Measurements from ENCODE around the gene GABRG3. TPM values are rescaled to one million over a fixed set of nuclear protein-coding genes. Genes with fewer than 3 reads are reported as not detected.
"Not testable (repeated sequence)": the region's sequence is repeated elsewhere in the genome, so short reads cannot be mapped to it uniquely, and the experiment has no call there.

The GABRG3 gene
- total RNA-seq, 1 experiment from 2014 or later: 0.15 TPM

GRCh38 chr15:27183201-27183600 is 212.2 kb downstream of the GABRG3 start:
- DNase-seq: no peak
- Histone ChIP-seq H4K20me1 (ENCODE audit: control insufficient read depth, insufficient read depth, insufficient read length) (no peaks in the 10 kb centered on the region), H3K79me1 (ENCODE audit: insufficient read depth, low read depth, low read length, poor library complexity, severe bottlenecking) (no peaks in the 10 kb centered on the region), H2AFZ (ENCODE audit: low read length) (no peak overlapping the region), H3K27ac (ENCODE audit: insufficient read length, low read depth, low read length) (no peak overlapping the region), H3K4ac (ENCODE audit: low read depth, low read length) (no peak overlapping the region), H4K8ac (replicated peaks; ENCODE audit: insufficient read length, low read depth, low read length) (no peak overlapping the region), H2BK15ac (ENCODE audit: low read depth, low read length) (no peak overlapping the region), H4K5ac (ENCODE audit: insufficient read length, low read depth, low read length) (no peak overlapping the region), H2BK120ac (ENCODE audit: low read depth, low read length, poor library complexity, severe bottlenecking) (no peak overlapping the region), H2BK12ac (ENCODE audit: insufficient read length, low read depth, low read length) (no peak overlapping the region), H3K9me3 (ENCODE audit: control insufficient read depth, low read depth, low read length) (no peaks in the 10 kb centered on the region), H4K91ac (ENCODE audit: insufficient read length, low read depth, low read length) (no peak overlapping the region), H3K79me2 (ENCODE audit: insufficient read depth, low read length) (no peaks in the 10 kb centered on the region), H3K56ac (ENCODE audit: insufficient read length, low read depth, low read length) (no peak overlapping the region), H3K23ac (ENCODE audit: insufficient read length, low read depth, low read length) (no peak overlapping the region), H3T11ph (ENCODE audit: low read length) (no peak overlapping the region), H3K27me3 (ENCODE audit: insufficient read depth, low read length) (no peaks in the 10 kb centered on the region), H3K23me2 (ENCODE audit: insufficient read length, low read depth, low read length, poor library complexity, severe bottlenecking) (no peaks in the 10 kb centered on the region), H3K4me2 (ENCODE audit: insufficient read depth, insufficient read length, low read length) (no peak overlapping the region), H3K18ac (ENCODE audit: insufficient read length, low read depth, low read length) (no peak overlapping the region), H2BK20ac (ENCODE audit: low read depth, low read length, poor library complexity, severe bottlenecking) (no peak overlapping the region), H2BK5ac (ENCODE audit: insufficient read length, low read length) (no peak overlapping the region), H3K14ac (ENCODE audit: insufficient read depth, low read length) (no peak overlapping the region), H3K9ac (ENCODE audit: extremely low read depth, insufficient read length, low read length) (no peak overlapping the region), H2AK5ac (ENCODE audit: insufficient read length, low read length) (no peak overlapping the region), H3K4me1 (ENCODE audit: insufficient read depth, low read length) (no peaks in the 10 kb centered on the region)
- no peak overlapping the region for H3K27ac Mint-ChIP-seq
- H3K4me1 Mint-ChIP-seq: peaks cover 4 to 12% of the 10 kb centered on the region in 2 experiments
- WGBS (ENCODE audit: extremely low coverage, insufficient read length, low lambda C conversion rate): no CpG with 5 or more reads among the region's 4 CpGs
- H3K4me3 Mint-ChIP-seq: no peak overlapping the region
- no peaks in the 10 kb centered on the region for H3K27me3 Mint-ChIP-seq (ENCODE audit: low read depth)
- TF ChIP-seq CTCF (conservative IDR thresholded peaks at IDR 0.05): no peak
- peaks cover 0 to 11% (median 4%) of the 10 kb centered on the region in 3 experiments; a peak in 4 of 7 replicates for H3K36me3 Mint-ChIP-seq (ENCODE audit: insufficient read depth in 1 of 3, low read depth in 3 of 3)
- H3K9me3 Mint-ChIP-seq: peaks cover 0 to 9% of the 10 kb centered on the region in 2 experiments; a peak in 3 of 5 replicates

- H3K27me3 ChIP-seq (ENCODE audit: insufficient read depth, low read length); H3K9ac ChIP-seq (ENCODE audit: extremely low read depth, insufficient read length, low read length); H3K23me2 ChIP-seq (ENCODE audit: insufficient read length, low read depth, low read length, poor library complexity, severe bottlenecking); H3K4me3 Mint-ChIP-seq; H3K79me2 ChIP-seq (ENCODE audit: insufficient read depth, low read length); H2BK120ac ChIP-seq (ENCODE audit: low read depth, low read length, poor library complexity, severe bottlenecking); H2BK20ac ChIP-seq (ENCODE audit: low read depth, low read length, poor library complexity, severe bottlenecking); H3K56ac ChIP-seq (ENCODE audit: insufficient read length, low read depth, low read length); H3K79me1 ChIP-seq (ENCODE audit: insufficient read depth, low read depth, low read length, poor library complexity, severe bottlenecking); H3K18ac ChIP-seq (ENCODE audit: insufficient read length, low read depth, low read length); H2BK12ac ChIP-seq (ENCODE audit: insufficient read length, low read depth, low read length); H4K8ac ChIP-seq (replicated peaks; ENCODE audit: insufficient read length, low read depth, low read length); H2BK15ac ChIP-seq (ENCODE audit: low read depth, low read length); H3K23ac ChIP-seq (ENCODE audit: insufficient read length, low read depth, low read length); H3K27ac Mint-ChIP-seq; H4K20me1 ChIP-seq (ENCODE audit: control insufficient read depth, insufficient read depth, insufficient read length); H3K27me3 Mint-ChIP-seq (ENCODE audit: low read depth); H3T11ph ChIP-seq (ENCODE audit: low read length); H3K4me1 Mint-ChIP-seq; H3K27ac ChIP-seq (ENCODE audit: insufficient read length, low read depth, low read length); H2BK5ac ChIP-seq (ENCODE audit: insufficient read length, low read length); H3K9me3 ChIP-seq (ENCODE audit: control insufficient read depth, low read depth, low read length); DNase-seq; H4K91ac ChIP-seq (ENCODE audit: insufficient read length, low read depth, low read length); H3K14ac ChIP-seq (ENCODE audit: insufficient read depth, low read length); H2AK5ac ChIP-seq (ENCODE audit: insufficient read length, low read length); H2AFZ ChIP-seq (ENCODE audit: low read length); H4K5ac ChIP-seq (ENCODE audit: insufficient read length, low read depth, low read length); H3K4ac ChIP-seq (ENCODE audit: low read depth, low read length); H3K4me2 ChIP-seq (ENCODE audit: insufficient read depth, insufficient read length, low read length); H3K4me1 ChIP-seq (ENCODE audit: insufficient read depth, low read length): not testable (repeated sequence)
- H3K9me3 Mint-ChIP-seq: peaks cover 30 to 31% of the 10 kb centered on the region in 2 experiments
- WGBS (ENCODE audit: extremely low coverage, insufficient read length, low lambda C conversion rate): no CpG with 5 or more reads among the region's 4 CpGs
- H3K36me3 Mint-ChIP-seq (ENCODE audit: insufficient read depth in 1 of 3, low read depth in 3 of 3): peaks cover 8 to 28% (median 13%) of the 10 kb centered on the region in 3 experiments
These were observed 220.5 kb downstream of the GABRG3 start for GRCh38 chr15:27191515-27191914.
